ENCODE results near the gene IZUMO1. TPM values are rescaled to one million over a fixed set of nuclear protein-coding genes. Genes with fewer than 3 reads are reported as not detected.

Gene IZUMO1
- polyA plus RNA-seq, 2 of the 4 experiments (the other 2 are of a cell fraction) = not detected

- no peak for TF ChIP-seq KDM5A (IDR thresholded peaks at IDR 0.05)
- TF ChIP-seq HMGXB4 (CRISPR knock-in tag; IDR thresholded peaks at IDR 0.05; ENCODE audit: borderline replicate concordance) = no peak
- TF ChIP-seq HOXB5 (CRISPR knock-in tag; IDR thresholded peaks at IDR 0.05) = peak; percentile 27; the same call in 1 of the 2 replicates
- TF ChIP-seq POLR2A (IDR thresholded peaks at IDR 0.05; ENCODE audit: low read length) = peak; percentile 24; the same call in 1 of the 2 replicates
- no peak for TF ChIP-seq HDAC2 (IDR thresholded peaks at IDR 0.05)
- TF ChIP-seq MYC (IDR thresholded peaks at IDR 0.05; ENCODE audit: borderline replicate concordance, low read length) = peak; percentile 64; the same call in 1 of the 2 replicates
- no peak for TF ChIP-seq CTCF (IDR thresholded peaks at IDR 0.05)
- TF ChIP-seq ATOH8 (CRISPR knock-in tag; IDR thresholded peaks at IDR 0.05; ENCODE audit: low read depth) = no peak
- no peak for TF ChIP-seq HES2 (IDR thresholded peaks at IDR 0.05)
- TF ChIP-seq RFX5 (IDR thresholded peaks at IDR 0.05) = peak; percentile 65
- no peak for TF ChIP-seq RAD21 (conservative IDR thresholded peaks at IDR 0.05 in 1 of 2, IDR thresholded peaks at IDR 0.05 in 1 of 2)
- peak; percentile 83 for TF ChIP-seq PBX3 (IDR thresholded peaks at IDR 0.05)
- no peak for TF ChIP-seq SMC3 (IDR thresholded peaks at IDR 0.05)
- no peak for TF ChIP-seq JUNB (IDR thresholded peaks at IDR 0.05)
- no peak for TF ChIP-seq RCOR1 (IDR thresholded peaks at IDR 0.05; ENCODE audit: low read depth, low read length)
- peak; percentile 79 for TF ChIP-seq USF2 (IDR thresholded peaks at IDR 0.05)
- TF ChIP-seq ZNF302 (CRISPR knock-in tag; IDR thresholded peaks at IDR 0.05) = no peak
- no peak for TF ChIP-seq EHMT2 (IDR thresholded peaks at IDR 0.05; ENCODE audit: low read depth)
- no peak for TF ChIP-seq RARB (CRISPR knock-in tag; IDR thresholded peaks at IDR 0.05)
- no peak for TF ChIP-seq CBX2 (IDR thresholded peaks at IDR 0.05; ENCODE audit: borderline replicate concordance, low read depth)
- TF ChIP-seq NR3C1 (IDR thresholded peaks at IDR 0.05) = no peak
- peak; percentile 50; the same call in 1 of the 2 replicates for TF ChIP-seq REST (IDR thresholded peaks at IDR 0.05)
- peak; percentile 79 for TF ChIP-seq MAX (IDR thresholded peaks at IDR 0.05)
- no peak for TF ChIP-seq ESRRA (IDR thresholded peaks at IDR 0.05; ENCODE audit: borderline replicate concordance, low read length)
- TF ChIP-seq ZSCAN20 (CRISPR knock-in tag; IDR thresholded peaks at IDR 0.05) = no peak
- peak; percentile 43 for TF ChIP-seq CHD2 (IDR thresholded peaks at IDR 0.05; ENCODE audit: low read length, partially characterized antibody)
- no peak for TF ChIP-seq FOSL2 (IDR thresholded peaks at IDR 0.05)
- TF ChIP-seq FOSL2 (CRISPR knock-in tag; IDR thresholded peaks at IDR 0.05) = no peak
- TF ChIP-seq NFE2L2 (conservative IDR thresholded peaks at IDR 0.05; ENCODE audit: low read length) = no peak
- TF ChIP-seq RNF2 (IDR thresholded peaks at IDR 0.05; ENCODE audit: borderline replicate concordance, low read depth) = no peak
- no peak for TF ChIP-seq BCL3 (IDR thresholded peaks at IDR 0.05)
These were observed 26.0 kb downstream of the IZUMO1 start (continued) for GRCh38 chr19:48720613-48721296.
